Measurements from ENCODE around the gene DDX23. TPM values are rescaled to one million over a fixed set of nuclear protein-coding genes. Genes with fewer than 3 reads are reported as not detected.

DDX23 gene
- total RNA-seq, 1 experiment from 2014 or later, result 98.1 TPM

- Mint-ChIP-seq H3K27me3 (ENCODE audit: low read depth) (no peaks in the 10 kb centered on the region), H3K27ac (peak overlapping the region in 2 of 3 experiments; percentile 65 to 66; a peak in 2 of 7 replicates), H3K36me3 (ENCODE audit: insufficient read depth in 1 of 3, low read depth in 3 of 3) (peaks cover 15 to 43% (median 32%) of the 10 kb centered on the region in 3 experiments; a peak in 6 of 7 replicates), H3K4me3 (no peak overlapping the region), H3K9me3 (no peaks in the 10 kb centered on the region; a peak in 1 of 5 replicates), H3K4me1 (peaks cover 37 to 41% of the 10 kb centered on the region in 2 experiments)
- H3K9me3 ChIP-seq (ENCODE audit: control insufficient read depth, low read depth, low read length), result no peaks in the 10 kb centered on the region
- H3K9ac ChIP-seq (ENCODE audit: extremely low read depth, insufficient read length, low read length), result no peak overlapping the region
- TF ChIP-seq, protein P1, sequence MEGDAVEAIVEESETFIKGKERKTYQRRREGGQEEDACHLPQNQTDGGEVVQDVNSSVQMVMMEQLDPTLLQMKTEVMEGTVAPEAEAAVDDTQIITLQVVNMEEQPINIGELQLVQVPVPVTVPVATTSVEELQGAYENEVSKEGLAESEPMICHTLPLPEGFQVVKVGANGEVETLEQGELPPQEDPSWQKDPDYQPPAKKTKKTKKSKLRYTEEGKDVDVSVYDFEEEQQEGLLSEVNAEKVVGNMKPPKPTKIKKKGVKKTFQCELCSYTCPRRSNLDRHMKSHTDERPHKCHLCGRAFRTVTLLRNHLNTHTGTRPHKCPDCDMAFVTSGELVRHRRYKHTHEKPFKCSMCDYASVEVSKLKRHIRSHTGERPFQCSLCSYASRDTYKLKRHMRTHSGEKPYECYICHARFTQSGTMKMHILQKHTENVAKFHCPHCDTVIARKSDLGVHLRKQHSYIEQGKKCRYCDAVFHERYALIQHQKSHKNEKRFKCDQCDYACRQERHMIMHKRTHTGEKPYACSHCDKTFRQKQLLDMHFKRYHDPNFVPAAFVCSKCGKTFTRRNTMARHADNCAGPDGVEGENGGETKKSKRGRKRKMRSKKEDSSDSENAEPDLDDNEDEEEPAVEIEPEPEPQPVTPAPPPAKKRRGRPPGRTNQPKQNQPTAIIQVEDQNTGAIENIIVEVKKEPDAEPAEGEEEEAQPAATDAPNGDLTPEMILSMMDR (conservative IDR thresholded peaks at IDR 0.05), result no peak
- no peak overlapping the region for H3K4me2 ChIP-seq (ENCODE audit: insufficient read depth, insufficient read length, low read length)
- H2BK5ac ChIP-seq (ENCODE audit: insufficient read length, low read length), result no peak overlapping the region
- H4K20me1 ChIP-seq (ENCODE audit: control insufficient read depth, insufficient read depth, insufficient read length), result no peaks in the 10 kb centered on the region
- no peak overlapping the region for H3K23ac ChIP-seq (ENCODE audit: insufficient read length, low read depth, low read length)
- no peak overlapping the region for H2AK5ac ChIP-seq (ENCODE audit: insufficient read length, low read length)
- no peak overlapping the region for H3K14ac ChIP-seq (ENCODE audit: insufficient read depth, low read length)
- no peak overlapping the region for H3T11ph ChIP-seq (ENCODE audit: low read length)
- no peak overlapping the region for H4K5ac ChIP-seq (ENCODE audit: insufficient read length, low read depth, low read length)
- H3K4ac ChIP-seq (ENCODE audit: low read depth, low read length), result no peak overlapping the region
- H4K91ac ChIP-seq (ENCODE audit: insufficient read length, low read depth, low read length), result no peak overlapping the region
- peaks cover 12% of the 10 kb centered on the region for H3K23me2 ChIP-seq (ENCODE audit: insufficient read length, low read depth, low read length, poor library complexity, severe bottlenecking)
- H4K8ac ChIP-seq (replicated peaks; ENCODE audit: insufficient read length, low read depth, low read length), result no peak overlapping the region
- no peak overlapping the region for H2AFZ ChIP-seq (ENCODE audit: low read length)
- no peak overlapping the region for H2BK20ac ChIP-seq (ENCODE audit: low read depth, low read length, poor library complexity, severe bottlenecking)
- peaks cover 12% of the 10 kb centered on the region; the same call in 1 of the 2 replicates for H3K4me1 ChIP-seq (ENCODE audit: insufficient read depth, low read length)
- no peak overlapping the region for H3K56ac ChIP-seq (ENCODE audit: insufficient read length, low read depth, low read length)
- H2BK12ac ChIP-seq (ENCODE audit: insufficient read length, low read depth, low read length), result no peak overlapping the region
- H2BK120ac ChIP-seq (ENCODE audit: low read depth, low read length, poor library complexity, severe bottlenecking), result no peak overlapping the region
- H3K18ac ChIP-seq (ENCODE audit: insufficient read length, low read depth, low read length), result no peak overlapping the region
- H3K27ac ChIP-seq (ENCODE audit: insufficient read length, low read depth, low read length), result no peak overlapping the region
- H2BK15ac ChIP-seq (ENCODE audit: low read depth, low read length), result no peak overlapping the region
- WGBS (ENCODE audit: extremely low coverage, insufficient read length, low lambda C conversion rate), result no CpG with 5 or more reads among the region's 5 CpGs
- H3K79me2 ChIP-seq (ENCODE audit: insufficient read depth, low read length), result no peaks in the 10 kb centered on the region
- H3K27me3 ChIP-seq (ENCODE audit: insufficient read depth, low read length), result no peaks in the 10 kb centered on the region
- H3K79me1 ChIP-seq (ENCODE audit: insufficient read depth, low read depth, low read length, poor library complexity, severe bottlenecking), result peaks cover 3% of the 10 kb centered on the region
- DNase-seq, result no peak
Measured at GRCh38 chr12:48862760-48863159, 10.8 kb upstream of the DDX23 start.

Measured in H9 (cell line).